H1 (cell line): ENCODE data around the gene CCIN. TPM values are rescaled to one million over a fixed set of nuclear protein-coding genes. Genes with fewer than 3 reads are reported as not detected.

Experiments
- CTCF ChIA-PET: fragments of 300-600 bp; sonication (Branson Sonifier 250); formaldehyde crosslinking; loops from one replicate; lab custom pipeline; 2021; ENCODE audit not compliant: partially characterized antibody; lab: Charles Lee
- POLR2A ChIA-PET: fragments of 300-600 bp; sonication (Branson Sonifier 250); formaldehyde crosslinking; loops from one replicate; lab custom pipeline; 2021; ENCODE audit warnings: inconsistent platforms; ENCODE audit not compliant: partially characterized antibody; lab: Charles Lee
- DNase-seq, 2 experiments: peaks; one replicate each; pipeline versions ENCODE4 v3.0.0 to v3.0.0-alpha.2; 2010 to 2022; ENCODE audit warnings: low spot score in 2 of 2, low read depth in 1 of 2, mixed read lengths in 1 of 2
- FAIRE-seq: peaks from 2 replicates; lab custom pipeline; 2011; peaks lifted over from hg19 to GRCh38; lab: Jason Lieb, UNC
- H2AFZ ChIP-seq: 2 replicates; pipeline ENCODE4 v1.8.1; 2012; ENCODE audit warnings: low read length, inconsistent platforms
- H2AK5ac ChIP-seq: 2 replicates; pipeline ENCODE4 v1.6.1; 2013; ENCODE audit warnings: low read depth, low read length
- H2BK120ac ChIP-seq: replicated peaks from 2 replicates; pipeline ENCODE3; 2013; ENCODE audit warnings: low read depth, low read length, inconsistent platforms
- H2BK12ac ChIP-seq: 2 replicates; pipeline ENCODE4 v1.6.1; 2013; ENCODE audit warnings: low read depth, low read length
- H2BK15ac ChIP-seq: 2 replicates; pipeline ENCODE4 v1.6.1; 2013; ENCODE audit warnings: low read length
- H2BK20ac ChIP-seq: 2 replicates; pipeline ENCODE4 v1.6.1; 2013; ENCODE audit warnings: low read length
- H2BK5ac ChIP-seq: 2 replicates; pipeline ENCODE4 v1.6.1; 2013; ENCODE audit warnings: low read depth, low read length
- H3K14ac ChIP-seq: 2 replicates; pipeline ENCODE4 v1.6.1; 2013; ENCODE audit warnings: inconsistent platforms; ENCODE audit not compliant: insufficient read length
- H3K18ac ChIP-seq: 2 replicates; pipeline ENCODE4 v1.6.1; 2013; ENCODE audit warnings: low read length; ENCODE audit errors: extremely low read depth
- H3K23ac ChIP-seq: 2 replicates; pipeline ENCODE4 v1.6.1; 2013; ENCODE audit warnings: inconsistent platforms; ENCODE audit not compliant: insufficient read length
- H3K23me2 ChIP-seq: 2 replicates; pipeline ENCODE4 v1.6.1; 2013; ENCODE audit warnings: low read depth, low read length
- H3K27ac ChIP-seq: 2 replicates; pipeline ENCODE4 v1.6.1; 2011; ENCODE audit warnings: low read depth, low read length, inconsistent platforms
- H3K27me3 ChIP-seq, 4 experiments: replicated peaks in 1 of 4; 1 replicate in 1 of 4; 2 replicates in 3 of 4; pipeline versions ENCODE4 v1.6.1 to v1.8.1; 2011 to 2013; ENCODE audit warnings: low read length in 3 of 4, mild to moderate bottlenecking in 3 of 4, inconsistent platforms in 2 of 4, mixed read lengths in 2 of 4, moderate library complexity in 1 of 4; ENCODE audit not compliant: control insufficient read depth in 3 of 4, insufficient read depth in 3 of 4; ENCODE audit errors: extremely low read depth in 1 of 4
- H3K36me3 ChIP-seq, 4 experiments: 2 replicates each; pipeline versions ENCODE4 v1.6.1 to v1.8.1; 2011 to 2013; ENCODE audit warnings: mild to moderate bottlenecking in 4 of 4, low read length in 3 of 4, moderate library complexity in 2 of 4, control low read depth in 1 of 4, inconsistent platforms in 1 of 4; ENCODE audit not compliant: insufficient read depth in 4 of 4, control insufficient read depth in 2 of 4
- H3K4ac ChIP-seq: replicated peaks from 2 replicates; pipeline ENCODE3; 2013; ENCODE audit warnings: low read length, low read depth, mixed read lengths, inconsistent platforms; ENCODE audit not compliant: insufficient read length
- H3K4me1 ChIP-seq, 4 experiments: replicated peaks in 1 of 4; 1 replicate in 1 of 4; 2 replicates in 3 of 4; pipeline versions ENCODE4 v1.6.1 to v1.8.1; 2011 to 2013; ENCODE audit warnings: low read length in 3 of 4, inconsistent platforms in 2 of 4, mixed read lengths in 1 of 4; ENCODE audit not compliant: insufficient read depth in 4 of 4, control insufficient read depth in 3 of 4
- H3K4me2 ChIP-seq, 2 experiments: 2 replicates each; pipeline versions ENCODE4 v1.6.1 to v1.8.1; 2011 to 2013; ENCODE audit warnings: low read depth in 2 of 2, low read length in 2 of 2, control low read depth in 1 of 2, inconsistent platforms in 1 of 2, mild to moderate bottlenecking in 1 of 2; ENCODE audit not compliant: insufficient read depth in 1 of 2
- H3K4me3 ChIP-seq, 4 experiments: fragments of 200-600, 300-600 bp in 1 of 4; sonication (generic), shearing (Covaris generic), sonication (Bioruptor Twin) in 1 of 4; 2 replicates each; pipeline versions ENCODE4 v1.5.1 to v1.8.1; 2011 to 2016; ENCODE audit warnings: low read length in 4 of 4, low read depth in 3 of 4, control low read depth in 2 of 4, inconsistent platforms in 2 of 4, mild to moderate bottlenecking in 2 of 4, mixed read lengths in 1 of 4, moderate library complexity in 1 of 4; ENCODE audit not compliant: insufficient read depth in 2 of 4; ENCODE audit errors: extremely low read depth in 1 of 4
- H3K56ac ChIP-seq: replicated peaks from 2 replicates; pipeline ENCODE3; 2013; ENCODE audit warnings: low read depth, mild to moderate bottlenecking, mixed read lengths, low read length, inconsistent platforms; ENCODE audit not compliant: insufficient read length
- H3K79me1 ChIP-seq: 2 replicates; pipeline ENCODE4 v1.6.1; 2013; ENCODE audit warnings: low read depth, low read length, control low read depth
- H3K79me2 ChIP-seq, 2 experiments: 2 replicates each; pipeline versions ENCODE4 v1.6.1 to v1.8.1; 2012 to 2013; ENCODE audit warnings: low read length in 2 of 2, mild to moderate bottlenecking in 2 of 2, inconsistent platforms in 1 of 2; ENCODE audit not compliant: insufficient read depth in 2 of 2, control insufficient read depth in 1 of 2
- H3K9ac ChIP-seq, 4 experiments: replicated peaks in 1 of 4; 1 replicate in 1 of 4; 2 replicates in 3 of 4; pipeline versions ENCODE4 v1.6.1 to v1.8.1; 2011 to 2013; ENCODE audit warnings: low read depth in 3 of 4, low read length in 3 of 4, control low read depth in 2 of 4, mild to moderate bottlenecking in 2 of 4, moderate library complexity in 2 of 4, inconsistent platforms in 1 of 4; ENCODE audit errors: extremely low read depth in 1 of 4
- H3K9me3 ChIP-seq, 2 experiments: 2 replicates each; pipeline versions ENCODE4 v1.6.1 to v1.8.1; 2012 to 2013; ENCODE audit warnings: mild to moderate bottlenecking in 2 of 2, moderate library complexity in 2 of 2, control low read depth in 1 of 2, inconsistent platforms in 1 of 2, low read depth in 1 of 2, low read length in 1 of 2, mixed read lengths in 1 of 2; ENCODE audit not compliant: insufficient read depth in 2 of 2
- H4K20me1 ChIP-seq, 2 experiments: replicated peaks in 1 of 2; 2 replicates each; pipeline versions ENCODE3 to v1.8.1; 2011 to 2013; ENCODE audit warnings: inconsistent platforms in 2 of 2, low read length in 2 of 2, mild to moderate bottlenecking in 1 of 2; ENCODE audit not compliant: insufficient read depth in 2 of 2, control insufficient read depth in 1 of 2
- H4K5ac ChIP-seq: 2 replicates; pipeline ENCODE4 v1.6.1; 2013; ENCODE audit warnings: low read length, low read depth, mixed read lengths, inconsistent platforms; ENCODE audit not compliant: insufficient read length
- H4K8ac ChIP-seq: 2 replicates; pipeline ENCODE4 v1.8.0; 2013; ENCODE audit warnings: mild to moderate bottlenecking, moderate library complexity, low read length, inconsistent platforms; ENCODE audit not compliant: insufficient read depth; ENCODE audit errors: extremely low read depth
- H4K91ac ChIP-seq: replicated peaks from 2 replicates; pipeline ENCODE3; 2013; ENCODE audit warnings: low read length, mixed read lengths, inconsistent platforms; ENCODE audit not compliant: insufficient read length
- CREB1 ChIP-seq: IDR thresholded peaks from 2 replicates; pipeline ENCODE4 v1.6.1; 2012; ENCODE audit warnings: inconsistent platforms
- EZH2 ChIP-seq: fragments of 200-600 bp; sonication (generic); IDR thresholded peaks from 2 replicates; pipeline ENCODE4 v1.7.1; 2012; ENCODE audit warnings: low read depth, mild to moderate bottlenecking, moderate library complexity, low read length, inconsistent platforms; ENCODE audit not compliant: severe bottlenecking
- GABPA ChIP-seq: IDR thresholded peaks from 2 replicates; pipeline ENCODE4 v1.6.1; 2011; ENCODE audit warnings: mild to moderate bottlenecking, low read length, moderate library complexity, borderline replicate concordance; ENCODE audit not compliant: insufficient read depth
- HDAC2 ChIP-seq, 2 experiments: fragments of 300-600 bp in 1 of 2; sonication (generic) in 1 of 2; IDR thresholded peaks; 2 replicates each; pipeline ENCODE4 v1.6.1; 2011 to 2012; ENCODE audit warnings: low read depth in 2 of 2, low read length in 2 of 2, mild to moderate bottlenecking in 2 of 2, moderate library complexity in 2 of 2, borderline replicate concordance in 1 of 2, inconsistent platforms in 1 of 2
- JUN ChIP-seq: IDR thresholded peaks from 2 replicates; pipeline ENCODE4 v1.6.1; 2011; ENCODE audit warnings: low read depth, mild to moderate bottlenecking, improper control_type of control experiment, low read length
- KDM1A ChIP-seq: fragments of 200-600, 300-600 bp; sonication (generic); IDR thresholded peaks from 2 replicates; pipeline ENCODE4 v1.7.1; 2016; ENCODE audit warnings: mild to moderate bottlenecking, low read length, borderline replicate concordance
- KDM4A ChIP-seq: IDR thresholded peaks from one replicate; pipeline ENCODE4 v1.7.1; 2012; ENCODE audit warnings: low read depth, mild to moderate bottlenecking, moderate library complexity, low read length, inconsistent platforms; ENCODE audit not compliant: severe bottlenecking
- KDM5A ChIP-seq: fragments of 200-600 bp; IDR thresholded peaks from 2 replicates; pipeline ENCODE4 v1.7.1; 2012; ENCODE audit warnings: mild to moderate bottlenecking, low read length, inconsistent platforms, mixed read lengths
- NRF1 ChIP-seq: IDR thresholded peaks from 2 replicates; pipeline ENCODE4 v1.6.1; 2011; ENCODE audit warnings: mild to moderate bottlenecking, low read depth, low read length, improper control_type of control experiment
- SAP30 ChIP-seq: fragments of 300-600 bp; sonication (generic); IDR thresholded peaks from 2 replicates; pipeline ENCODE4 v1.7.1; 2012; ENCODE audit warnings: low read length, moderate library complexity, mild to moderate bottlenecking, inconsistent platforms; ENCODE audit not compliant: insufficient read depth, insufficient replicate concordance
- SP2 ChIP-seq: IDR thresholded peaks from 2 replicates; pipeline ENCODE4 v1.6.1; 2012; ENCODE audit warnings: mild to moderate bottlenecking, low read length, inconsistent platforms
- TAF7 ChIP-seq: optimal IDR thresholded peaks from 2 replicates; pipeline ENCODE3; 2011; ENCODE audit warnings: low read depth, mild to moderate bottlenecking, inconsistent platforms, low read length, moderate library complexity, borderline replicate concordance
- WGBS, 2 experiments: shearing (Covaris generic) in 1 of 2; methylation state at CpG; one replicate each; pipeline versions ENCODE4 v1.1.6 to v1.1.7; 2013 to 2015; ENCODE audit warnings: low lambda C conversion rate in 2 of 2, mixed read lengths in 2 of 2, inconsistent platforms in 1 of 2, low coverage in 1 of 2, missing lambda C conversion rate in 1 of 2; ENCODE audit not compliant: insufficient replicate concordance in 2 of 2, insufficient coverage in 1 of 2, insufficient read length in 1 of 2; ENCODE audit errors: extremely low coverage in 1 of 2, missing lambda C conversion rate in 1 of 2; 5-methylcytosine and 5-hydroxymethylcytosine counted together
- polyA plus RNA-seq, 7 experiments: library from polyadenylated mRNA; depleted of rRNA in 3 of 7; stranded (reverse) in 5 of 7; unstranded in 2 of 7; fragments of >200 nt in 5 of 7; fragments of 200-250 nt in 2 of 7; gene quantifications; 1 replicate in 5 of 7; 2 replicates in 1 of 7; 4 replicates in 1 of 7; pipeline versions ENCODE4 v1.2.1 to v1.2.3, GENCODE V29; 2011 to 2013; ENCODE audit warnings: missing spikeins in 2 of 7, mixed read lengths in 2 of 7
- total RNA-seq: library from RNA; stranded (reverse); fragmentation: NEBNext Ultra II Directional; extraction: Animal tissue kit (Norgen Biotek cat#: 25700); gene quantifications from 2 replicates; pipeline ENCODE4 v1.2.1, GENCODE V29; 2021
- TF ChIP-seq, protein P1 (sequence below): IDR thresholded peaks from 2 replicates; pipeline ENCODE4 v1.6.1; 2011; ENCODE audit warnings: low read depth, mild to moderate bottlenecking, low read length; ENCODE audit not compliant: insufficient read depth

The CCIN gene
- total and polyA plus RNA-seq, 2 of the 8 experiments (the other 6 are each of a cell fraction or from before 2014, with no cell fraction given): 0.19 to 0.21 TPM

- Histone ChIP-seq H3K18ac (no peak overlapping the region), H3K9me3 (peaks cover 6 to 8% of the 10 kb centered on the region in 2 experiments), H4K5ac (no peak overlapping the region), H3K4me3 (no peak overlapping the region), H2BK120ac (no peak overlapping the region), H3K23me2 (no peaks in the 10 kb centered on the region), H2BK5ac (no peak overlapping the region), H3K27ac (no peak overlapping the region), H3K4ac (no peak overlapping the region), H3K79me1 (no peaks in the 10 kb centered on the region), H2AK5ac (no peak overlapping the region), H4K20me1 (no peaks in the 10 kb centered on the region), H4K8ac (no peak overlapping the region), H4K91ac (no peak overlapping the region), H3K9ac (no peak overlapping the region), H2AFZ (no peak overlapping the region), H3K36me3 (peaks cover 0 to 4% (median 0%) of the 10 kb centered on the region in 4 experiments; a peak in 2 of 8 replicates), H3K23ac (no peak overlapping the region), H3K14ac (no peak overlapping the region), H2BK12ac (no peak overlapping the region), H2BK20ac (no peak overlapping the region), H3K79me2 (no peaks in the 10 kb centered on the region), H3K56ac (no peak overlapping the region), H3K4me1 (peaks cover 0 to under 1% (median 0%) of the 10 kb centered on the region in 4 experiments; a peak in 1 of 7 replicates), H2BK15ac (no peak overlapping the region), H3K4me2 (no peak overlapping the region), H3K27me3 (no peaks in the 10 kb centered on the region)
- FAIRE-seq: no peak
- WGBS, 2 experiments: 77% methylated on average over 9 of the region's 9 CpGs; no CpG with 5 or more reads in 1 of the 2 experiments
- no peak for DNase-seq
- ChIA-PET POLR2A (no interaction called here), CTCF (interaction anchor here (1.1 to 2.9 kb wide), 2 partner anchors 10 to 12 kb away, joined by 4 to 8 read pairs; no protein-coding TSS in a partner anchor)
- TF ChIP-seq KDM5A (no peak), JUN (no peak), KDM1A (no peak), CREB1 (no peak), KDM4A (no peak), SAP30 (no peak), TAF7 (no peak), NRF1 (no peak), HDAC2 (IDR thresholded peaks at IDR 0.05; ENCODE audit: borderline replicate concordance in 1 of 2, low read depth in 2 of 2, low read length in 2 of 2) (no peak), EZH2 (no peak), GABPA (no peak), SP2 (no peak)
- TF ChIP-seq, protein P1, sequence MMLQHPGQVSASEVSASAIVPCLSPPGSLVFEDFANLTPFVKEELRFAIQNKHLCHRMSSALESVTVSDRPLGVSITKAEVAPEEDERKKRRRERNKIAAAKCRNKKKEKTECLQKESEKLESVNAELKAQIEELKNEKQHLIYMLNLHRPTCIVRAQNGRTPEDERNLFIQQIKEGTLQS: no peak
Measured at GRCh38 chr9:36153746-36154145, 15.4 kb upstream of the CCIN start.
